ENCODE data around the gene FREM3.

The FREM3 gene

DNA sequence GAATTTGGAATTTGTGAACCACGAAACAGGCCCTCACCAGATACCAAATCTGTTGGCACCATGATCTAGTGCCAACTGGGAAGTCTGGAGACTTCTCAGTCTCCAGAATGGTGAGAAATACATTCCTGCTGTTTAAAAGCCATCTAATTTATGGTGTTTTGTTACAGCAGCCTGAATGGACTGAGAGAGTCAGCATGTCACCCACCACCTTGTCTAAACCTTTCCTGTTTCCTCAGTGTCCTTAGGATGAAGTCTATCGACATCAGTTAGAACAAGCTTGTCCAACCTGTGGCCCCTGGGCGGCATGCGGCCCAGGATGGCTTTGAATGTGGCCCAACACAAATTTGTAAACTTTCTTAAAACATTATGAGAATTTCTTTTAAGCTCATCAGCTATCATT is 42.1 kb downstream of the FREM3 start:
- no peak for DNase-seq

DNA sequence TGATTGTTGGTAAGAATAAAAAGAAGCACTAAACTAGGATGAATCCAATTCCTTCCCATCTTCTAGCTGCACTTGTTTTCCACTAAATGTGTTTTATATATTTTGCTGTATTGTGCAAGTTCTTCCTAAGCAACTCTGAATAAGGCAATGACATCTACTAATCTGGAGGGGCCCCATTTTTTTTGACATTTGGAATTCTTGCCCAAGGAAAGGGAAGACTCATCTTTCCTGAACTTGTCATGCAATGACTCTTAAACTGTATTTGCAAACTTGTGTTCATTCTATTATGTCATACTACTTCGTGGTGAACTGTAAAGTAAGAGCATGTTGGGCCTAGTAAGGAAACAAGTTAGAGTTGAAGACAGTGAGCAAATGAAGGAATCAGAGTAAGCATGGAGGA is 45.9 kb downstream of the FREM3 start:
- no peak for DNase-seq

DNA sequence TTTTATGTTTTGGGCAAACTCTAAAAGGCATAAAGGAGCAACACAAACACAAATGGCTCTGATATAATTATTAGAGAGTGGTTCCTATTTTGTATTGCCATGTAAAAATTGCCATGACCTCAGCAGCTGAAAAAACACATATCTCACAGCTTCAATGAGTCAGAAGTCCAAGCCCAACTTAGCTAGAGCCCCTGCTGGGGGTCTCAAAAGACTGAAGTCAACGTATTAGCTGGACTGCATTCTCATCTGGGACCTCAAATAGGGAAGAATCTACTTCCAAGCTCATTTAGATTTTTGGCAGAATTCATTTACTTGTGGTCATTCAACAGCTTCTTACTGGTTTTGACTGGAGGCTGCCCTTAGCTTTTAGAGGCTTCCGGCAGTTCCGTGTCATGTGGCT is 47.4 kb downstream of the FREM3 start:
- DNase-seq = no peak

DNA sequence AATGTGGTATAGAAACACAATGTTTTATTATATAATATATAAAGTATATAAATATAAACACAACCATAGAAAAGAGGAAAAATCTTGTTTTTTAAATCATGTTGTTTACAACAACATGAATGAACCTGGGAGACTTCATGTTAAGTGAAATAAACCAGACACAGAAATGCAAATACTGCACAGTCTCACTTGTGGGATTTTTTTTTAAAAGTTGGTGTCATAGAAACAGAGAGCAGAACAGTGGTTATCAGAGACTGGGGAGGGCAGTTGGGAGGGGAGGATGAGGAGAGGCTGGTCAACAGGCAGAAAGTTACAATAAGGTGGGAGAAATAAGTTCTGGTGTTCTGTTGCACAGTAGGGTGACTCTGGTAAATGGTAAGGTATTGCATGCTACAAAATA is 57.1 kb downstream of the FREM3 start:
- no peak for DNase-seq

DNA sequence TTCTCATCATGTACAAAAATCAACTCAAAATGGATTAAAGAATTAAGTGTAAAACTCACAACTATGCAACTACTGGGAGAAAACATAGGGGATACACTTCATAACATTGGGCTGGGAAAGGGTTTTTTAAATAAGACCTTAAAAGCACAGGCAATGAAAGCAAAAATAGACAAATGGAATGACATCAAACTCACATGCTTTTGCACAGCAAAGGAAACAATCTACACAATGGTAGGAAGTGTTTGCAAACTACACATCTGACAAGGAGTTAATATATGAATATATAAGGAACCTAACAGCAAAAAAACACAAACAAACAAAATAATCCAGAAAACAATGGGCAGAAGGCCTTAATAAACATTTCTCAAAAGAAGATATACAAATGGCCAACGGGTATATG is 57.9 kb downstream of the FREM3 start:
- DNase-seq = no peak

DNA sequence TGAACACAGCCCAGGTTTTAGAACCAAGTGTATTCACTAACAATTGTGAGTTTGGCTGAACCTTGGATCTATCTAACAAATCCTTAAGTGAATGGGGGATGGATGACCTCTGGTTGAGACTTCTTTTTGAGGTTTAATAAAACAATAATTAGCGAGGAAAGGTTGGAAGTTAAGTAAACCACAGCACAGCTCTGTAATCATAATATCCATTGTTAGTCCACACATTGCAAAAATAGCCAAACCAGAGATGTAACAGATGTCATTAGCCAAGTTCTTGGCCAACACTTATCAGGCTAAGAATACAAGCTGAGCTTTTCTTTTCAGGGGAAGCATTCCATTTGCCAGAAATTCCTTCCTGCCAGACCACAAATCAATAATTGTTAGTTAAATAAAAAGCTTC is 59.1 kb downstream of the FREM3 start:
- no peak for DNase-seq

DNA sequence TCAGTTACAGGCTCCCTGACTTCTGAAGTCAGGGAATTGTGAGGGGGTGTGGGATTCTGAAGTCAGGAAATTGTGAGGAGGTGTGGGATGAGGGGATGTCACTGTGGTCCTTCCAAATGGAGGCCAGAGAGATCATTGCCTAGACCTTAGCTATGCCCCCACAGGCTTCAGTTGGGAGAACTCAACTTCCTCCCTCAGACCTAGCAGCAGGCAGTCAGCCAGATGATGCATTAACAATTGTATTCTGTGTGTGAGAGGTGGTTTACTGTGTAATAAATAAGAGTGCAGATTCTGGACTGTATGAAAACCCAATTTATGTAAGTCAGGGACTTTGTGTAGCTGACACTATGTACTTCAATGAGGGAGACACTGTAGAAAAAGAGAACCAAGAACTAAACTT is 65.7 kb downstream of the FREM3 start:
- no peak for DNase-seq

DNA sequence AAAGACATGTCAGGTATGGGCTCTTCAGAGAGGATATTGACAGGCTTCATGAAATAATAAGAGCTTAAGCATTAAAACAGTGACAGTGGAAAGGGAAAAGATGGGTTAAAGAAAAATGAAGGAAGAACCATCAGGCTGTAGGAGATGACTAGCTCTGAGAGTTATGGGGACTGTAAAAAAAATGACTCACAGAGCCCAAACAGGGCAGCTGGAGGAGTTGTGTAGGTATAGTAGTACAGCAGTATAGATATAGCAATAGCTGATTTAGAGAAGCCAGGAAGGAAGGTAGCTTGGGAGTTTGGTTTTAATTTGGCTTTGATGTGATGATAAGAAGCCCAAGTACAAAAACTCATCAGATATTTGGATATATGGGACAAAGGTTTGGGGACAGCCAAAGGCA is 66.6 kb downstream of the FREM3 start:
- DNase-seq = no peak

DNA sequence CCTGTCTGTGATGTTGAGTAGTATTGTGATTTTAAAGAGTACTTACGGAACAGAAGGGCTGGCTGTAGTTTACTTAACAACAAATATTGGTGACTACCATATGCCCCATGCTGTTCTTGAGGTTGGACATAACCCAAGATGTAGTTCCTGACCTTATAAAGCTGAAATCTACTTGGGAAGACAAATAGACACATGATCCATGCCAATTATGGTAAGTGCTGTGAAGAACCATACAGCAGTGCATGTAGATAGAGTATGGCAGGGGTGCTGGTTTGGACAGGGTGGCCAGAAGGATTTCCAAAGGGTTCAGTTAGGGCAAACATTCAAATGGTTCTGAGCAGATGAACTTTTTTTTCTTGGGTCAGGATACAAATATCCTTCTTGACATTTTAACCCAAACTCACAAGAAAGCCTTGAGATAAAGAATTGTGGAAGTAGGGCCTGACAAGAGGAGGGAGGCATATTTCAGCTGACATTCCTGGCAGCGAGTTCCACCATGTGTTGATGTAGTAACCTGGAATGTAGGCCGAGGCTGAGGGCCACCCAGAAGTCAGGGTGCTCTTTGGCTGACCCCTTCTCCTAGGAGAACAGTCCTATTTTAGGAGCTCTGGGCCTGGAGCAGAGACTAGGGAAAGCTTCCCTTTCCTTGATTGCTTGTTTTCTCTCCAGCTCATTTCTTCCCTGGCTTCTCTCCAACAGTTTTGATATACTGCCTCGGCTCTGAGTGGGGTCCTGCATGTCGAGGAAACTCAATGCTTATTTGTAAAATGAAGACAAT is 74.2 kb downstream of the FREM3 start:
- DNase-seq = peak; percentile 47

DNA sequence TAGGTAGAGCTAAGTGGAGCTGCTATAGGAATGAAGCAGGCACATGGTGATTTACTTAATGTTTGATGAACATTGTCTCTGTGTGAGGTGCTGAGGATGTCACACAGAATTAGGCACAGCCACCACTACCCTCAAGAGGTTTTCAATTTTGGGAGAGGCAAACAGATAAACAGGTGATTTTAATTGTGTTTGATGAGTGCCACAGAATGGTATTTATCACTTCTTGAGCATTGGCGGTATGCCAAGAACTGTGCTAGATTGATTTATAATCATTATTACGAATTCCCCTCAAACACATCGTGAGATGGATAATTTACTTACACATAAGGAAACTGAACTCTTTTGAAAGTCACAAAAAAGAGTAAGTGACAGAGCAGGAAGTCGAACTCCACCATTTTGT is 74.8 kb downstream of the FREM3 start:
- DNase-seq = no peak

DNA sequence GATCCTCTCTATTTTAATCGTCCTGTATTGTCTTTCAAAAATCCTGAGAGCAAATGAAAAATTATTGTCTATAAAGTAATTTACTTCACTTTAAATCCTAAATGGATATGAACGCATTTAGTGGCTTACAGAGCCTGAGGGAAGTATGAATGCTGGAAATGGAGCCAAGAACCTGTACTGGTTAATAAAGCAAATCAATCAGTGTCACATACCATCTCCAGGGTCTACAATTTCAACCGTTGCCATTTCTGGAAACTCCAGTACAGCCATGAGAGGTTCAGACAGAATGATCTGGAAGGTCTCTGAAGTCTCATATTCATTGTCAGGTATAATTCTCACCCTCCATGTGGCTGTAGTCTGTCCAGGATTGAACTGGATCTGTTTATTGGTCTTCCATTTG is 76.6 kb downstream of the FREM3 start:
- DNase-seq = no peak

DNA sequence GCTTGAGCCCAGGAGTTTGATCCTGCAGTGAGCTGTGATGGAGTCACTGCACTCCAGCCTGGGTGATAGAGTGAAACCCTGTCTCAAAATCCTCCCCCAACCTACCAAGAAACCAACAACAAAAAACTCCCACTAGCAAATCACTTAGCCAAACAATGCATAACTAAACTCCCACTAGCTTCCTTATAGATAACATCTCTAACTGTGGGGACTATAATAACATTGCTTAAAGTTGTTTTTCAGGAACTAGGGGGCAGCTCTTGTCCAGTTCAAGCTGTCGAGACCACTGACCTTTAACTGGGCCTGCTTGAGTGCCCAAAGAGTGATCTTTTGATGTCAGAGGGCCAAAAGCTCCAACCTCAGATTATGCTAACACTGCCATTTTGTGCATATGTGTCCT is 81.7 kb downstream of the FREM3 start:
- DNase-seq = no peak

DNA sequence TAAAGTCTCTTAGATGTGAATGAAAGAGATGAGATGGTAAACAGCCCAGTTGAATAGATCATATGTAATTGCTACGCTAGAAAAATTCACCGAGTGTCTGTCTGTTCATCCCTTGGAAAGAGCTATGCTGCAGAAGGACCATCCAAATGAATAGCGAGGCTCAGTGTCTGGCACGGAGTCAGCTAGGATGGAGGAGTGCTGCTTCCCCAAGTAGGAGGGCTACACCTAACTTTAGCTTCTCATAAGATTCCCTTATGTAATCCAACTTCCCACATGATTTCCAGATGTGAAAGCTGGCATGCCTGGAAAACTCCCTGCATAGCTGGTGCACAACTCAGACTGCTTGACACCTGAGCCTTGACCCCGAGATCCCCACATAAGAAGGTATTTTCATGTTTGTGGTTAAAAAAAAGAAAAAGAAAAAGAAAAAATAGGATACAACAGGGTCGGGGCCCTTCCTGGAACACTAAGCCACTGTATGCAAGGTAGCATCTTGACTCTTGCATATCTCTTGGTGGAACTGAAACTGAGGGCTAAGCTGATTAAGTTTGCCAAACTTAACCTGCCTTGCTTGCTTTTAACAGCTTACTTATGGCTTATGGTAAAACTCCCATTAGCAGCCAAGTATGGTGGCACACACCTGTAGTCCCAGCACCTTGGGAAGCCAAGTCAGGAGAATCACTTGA is 82.3 kb downstream of the FREM3 start:
- DNase-seq = no peak

DNA sequence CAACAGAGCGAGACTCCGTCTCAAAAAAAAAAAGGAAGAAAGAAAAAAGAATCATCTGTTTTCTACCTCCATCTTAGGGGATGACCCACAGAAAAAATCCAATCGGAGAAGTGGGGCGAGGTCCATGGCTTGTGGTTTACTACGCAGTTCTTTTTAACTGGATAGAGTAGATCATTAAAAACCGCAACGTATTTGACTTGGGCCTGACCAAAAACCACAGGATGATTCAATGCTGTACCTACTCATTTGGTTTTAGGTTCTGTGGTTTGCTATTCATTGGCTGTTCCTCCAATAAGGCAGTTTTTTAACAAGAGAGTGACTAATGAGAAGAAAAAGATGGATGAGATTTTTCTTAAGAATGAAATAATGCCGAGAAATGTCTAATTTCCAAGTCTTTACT is 83.7 kb downstream of the FREM3 start:
- DNase-seq = no peak

DNA sequence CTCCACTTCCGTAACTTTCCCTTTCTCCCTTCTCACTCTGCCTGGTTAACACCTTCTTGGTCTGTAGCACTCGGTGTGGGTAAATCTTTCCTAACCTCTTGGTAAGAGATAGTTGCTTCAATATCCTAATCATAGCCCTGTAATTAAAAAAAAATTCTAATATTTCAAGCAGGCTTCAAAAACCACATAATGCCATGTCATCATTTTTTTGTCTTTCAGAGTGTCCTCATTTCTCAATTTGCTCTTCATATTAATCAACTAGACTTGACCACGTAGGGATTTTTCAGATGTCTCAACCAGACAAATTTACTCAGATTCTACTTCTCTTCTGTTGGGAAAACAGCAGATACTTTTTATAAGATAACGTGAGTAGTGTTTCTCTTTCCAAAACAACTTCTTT is 91.0 kb downstream of the FREM3 start:
- DNase-seq = no peak

DNA sequence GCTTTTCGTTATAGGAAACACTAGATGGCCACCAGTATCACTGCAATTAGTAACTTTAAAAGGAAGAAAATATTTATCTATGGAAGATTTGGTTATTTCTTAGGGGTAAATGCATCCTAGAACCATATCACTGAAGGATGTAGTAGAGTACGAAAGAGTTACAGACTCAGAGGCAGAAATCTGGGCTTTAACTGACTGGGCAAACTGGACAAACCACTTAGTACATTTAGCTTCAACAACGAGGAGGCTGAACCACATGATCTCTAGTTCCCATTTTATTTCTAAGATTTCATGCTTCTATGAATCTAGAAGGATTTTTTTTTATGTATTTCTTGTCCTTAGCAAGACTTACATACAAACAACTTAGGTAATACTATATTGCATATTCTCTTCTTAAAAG is 94.0 kb downstream of the FREM3 start:
- no peak for DNase-seq

DNA sequence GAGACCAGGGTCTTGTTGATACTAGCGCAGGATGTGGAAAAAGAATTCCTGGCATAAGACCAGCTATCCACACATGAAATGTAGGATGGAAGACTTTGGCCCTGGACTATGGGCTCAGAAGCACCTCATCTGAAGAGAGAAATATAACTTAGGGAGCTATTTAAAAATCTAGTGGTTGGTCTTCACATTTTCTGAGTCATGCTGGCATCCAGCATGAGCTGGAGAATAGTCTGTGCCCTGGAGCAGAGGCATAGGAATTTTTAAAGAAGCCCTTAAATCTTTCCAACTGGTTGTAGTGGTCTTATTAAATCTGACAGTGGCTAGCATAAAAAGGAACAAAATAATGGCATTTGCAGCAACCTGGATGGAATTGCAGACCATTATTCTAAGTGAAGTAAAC is 100.6 kb downstream of the FREM3 start:
- no peak for DNase-seq

DNA sequence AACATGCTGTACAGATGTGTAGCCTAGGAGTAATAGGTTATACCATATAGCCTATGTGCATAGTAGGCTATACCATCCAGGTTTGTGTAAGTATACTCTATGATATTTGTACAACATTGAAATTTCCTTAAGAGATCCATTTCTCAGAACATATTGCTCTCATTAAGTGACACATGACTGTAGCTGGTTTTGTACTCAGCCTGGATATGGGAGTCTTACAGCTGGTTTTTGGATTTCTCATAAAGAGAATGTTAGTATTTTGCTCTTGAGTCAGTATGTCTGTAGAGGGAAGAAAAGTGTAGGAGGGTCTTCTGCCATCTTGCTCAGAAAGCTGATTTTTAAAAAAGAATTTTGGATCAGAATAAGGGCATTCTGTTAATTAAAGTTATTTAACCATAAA is 101.7 kb downstream of the FREM3 start:
- DNase-seq = no peak

DNA sequence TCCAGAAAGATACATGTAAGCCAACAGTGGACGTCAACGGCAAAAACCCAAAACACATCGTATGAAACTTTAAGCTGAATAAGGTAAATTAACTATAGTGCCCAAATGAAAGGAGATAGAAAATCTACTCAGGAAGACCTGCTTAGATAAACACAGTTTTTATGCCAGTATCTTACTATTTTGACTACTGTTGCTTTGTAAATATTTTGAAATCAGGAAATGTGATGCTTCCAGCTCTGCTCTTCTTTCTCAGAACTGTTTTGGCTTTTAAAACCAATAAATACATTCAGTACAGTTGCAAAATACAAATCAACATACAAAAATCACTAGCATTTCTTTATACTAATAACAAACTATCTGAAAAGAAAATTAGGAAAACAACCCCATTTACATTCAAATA is 103.2 kb downstream of the FREM3 start:
- no peak for DNase-seq

DNA sequence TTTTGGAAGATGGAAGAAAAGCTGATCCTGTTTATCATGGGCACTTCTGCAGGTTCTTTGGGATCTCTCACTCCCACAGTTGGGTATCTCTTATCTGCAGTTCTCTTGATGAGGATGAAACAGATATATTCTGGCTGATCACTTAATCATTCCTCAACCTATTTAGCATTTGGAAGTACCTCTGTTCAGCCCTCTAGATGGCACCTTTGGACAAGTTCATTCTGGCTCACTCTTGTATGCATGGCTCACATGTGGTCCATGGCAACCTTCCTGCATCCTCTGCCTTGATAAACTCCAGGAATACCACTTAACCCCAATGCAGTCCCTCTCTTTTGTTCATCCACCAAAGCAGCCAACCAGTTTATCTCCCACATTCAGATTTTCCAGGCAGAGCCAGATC is 112.8 kb downstream of the FREM3 start:
- no peak for DNase-seq

DNA sequence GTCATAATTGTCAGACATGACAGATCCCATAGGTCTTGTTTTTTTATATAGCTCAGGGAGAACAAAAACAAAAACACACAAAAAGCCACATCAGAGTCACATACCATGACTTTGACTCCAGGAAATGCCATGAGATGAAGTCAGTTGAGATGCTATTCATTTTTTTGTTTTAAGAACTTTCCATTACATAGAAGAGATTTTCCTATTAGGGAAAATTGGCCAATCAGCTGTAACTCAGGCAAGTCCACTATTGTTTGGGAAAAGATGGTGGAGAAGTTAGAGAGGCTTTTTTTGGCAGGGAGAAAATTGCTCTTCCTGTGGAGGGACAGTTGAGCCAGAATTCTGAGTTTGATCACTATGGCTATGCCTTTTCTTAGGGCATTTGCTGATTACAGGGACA is 114.4 kb downstream of the FREM3 start:
- no peak for DNase-seq

DNA sequence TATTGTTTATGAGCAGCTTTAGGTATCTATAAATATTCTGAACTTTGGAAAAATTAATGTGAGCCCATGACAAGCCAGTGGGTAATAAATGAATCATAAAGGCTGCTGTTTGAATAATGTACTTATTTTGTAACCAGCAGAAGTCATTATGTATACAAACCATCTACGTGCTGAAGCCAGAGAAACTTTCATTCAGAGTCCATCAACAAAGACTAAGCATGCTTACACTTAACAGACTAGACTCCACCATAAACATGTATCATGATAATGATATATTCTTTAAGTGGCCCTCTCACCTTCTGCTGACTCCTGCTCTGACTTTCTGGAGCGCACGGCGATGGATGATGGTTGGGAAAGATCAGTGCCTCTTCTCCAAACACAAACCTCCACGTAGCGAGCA is 114.9 kb downstream of the FREM3 start:
- no peak for DNase-seq

DNA sequence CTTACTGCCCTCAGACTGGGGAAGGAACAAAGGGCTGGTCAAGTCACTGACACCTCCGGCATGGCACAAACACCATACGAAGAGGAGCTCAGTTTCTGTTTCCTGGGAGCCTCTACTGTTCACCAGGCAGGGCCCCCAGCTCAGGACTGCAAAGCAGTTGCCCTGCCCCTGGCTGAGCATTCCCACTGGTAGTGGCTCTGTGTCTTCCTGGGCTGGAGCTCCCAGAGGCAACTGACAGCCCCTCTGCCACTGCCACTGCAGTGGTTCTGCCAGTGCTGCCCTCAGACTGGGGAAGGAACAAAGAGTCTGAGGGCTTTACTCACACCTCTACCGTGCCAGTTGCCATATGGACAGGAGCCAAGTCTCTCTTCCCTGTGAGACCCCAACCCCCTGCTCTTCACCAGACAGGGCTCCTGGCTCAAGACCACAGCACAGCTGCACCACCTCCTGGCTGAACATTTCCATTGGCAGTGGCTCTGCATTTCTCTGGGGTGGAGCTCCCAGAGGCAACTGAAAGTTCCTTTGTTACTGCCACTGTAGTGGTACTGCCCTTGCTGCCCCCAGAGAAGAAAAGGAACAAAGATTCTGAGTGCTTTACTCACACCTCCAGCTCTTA is 119.0 kb downstream of the FREM3 start:
- no peak for DNase-seq

DNA sequence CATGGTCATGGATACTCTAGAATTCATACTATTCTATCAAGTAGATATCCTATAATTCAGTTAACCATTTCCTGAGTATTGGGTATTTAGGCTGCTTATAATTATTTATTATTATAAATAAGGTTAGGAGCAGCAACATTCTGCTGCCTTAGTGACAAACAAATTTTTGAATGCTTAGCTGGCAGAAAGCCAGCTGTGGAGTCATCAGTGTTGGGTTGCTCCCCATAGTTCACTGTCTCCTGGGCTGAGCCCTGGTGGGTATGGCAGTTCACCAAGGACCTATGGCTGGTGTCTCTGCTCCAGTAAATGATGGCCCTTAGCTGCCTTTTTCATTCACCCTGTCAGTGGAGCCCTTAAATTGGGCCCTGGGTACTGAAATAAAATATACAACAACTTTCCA is 125.1 kb downstream of the FREM3 start:
- DNase-seq = no peak

DNA sequence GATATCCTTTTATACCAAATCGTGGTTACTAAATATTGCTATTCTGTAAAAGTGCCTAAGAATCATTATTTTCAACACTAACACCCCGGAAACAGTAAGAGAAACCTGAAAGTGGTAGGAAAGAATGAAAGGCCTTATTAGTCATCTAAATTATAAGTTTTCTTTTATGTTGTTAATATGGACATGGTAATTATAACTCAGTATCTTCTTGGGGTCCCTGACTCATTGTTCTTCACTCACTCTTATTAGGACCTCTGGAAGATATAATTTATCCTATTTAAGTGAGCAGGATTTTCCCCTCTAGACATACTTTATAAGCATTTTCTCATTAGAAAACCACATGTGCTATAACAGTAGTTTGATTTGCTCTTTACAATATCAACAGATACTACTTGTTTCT is 136.0 kb downstream of the FREM3 start:
- DNase-seq = no peak
